Measurements from ENCODE around the gene FASTK. TPM values are rescaled to one million over a fixed set of nuclear protein-coding genes. Genes with fewer than 3 reads are reported as not detected.

FASTK gene
- total RNA-seq, 1 donor from 2014 or later, result 75.7 TPM

DNA sequence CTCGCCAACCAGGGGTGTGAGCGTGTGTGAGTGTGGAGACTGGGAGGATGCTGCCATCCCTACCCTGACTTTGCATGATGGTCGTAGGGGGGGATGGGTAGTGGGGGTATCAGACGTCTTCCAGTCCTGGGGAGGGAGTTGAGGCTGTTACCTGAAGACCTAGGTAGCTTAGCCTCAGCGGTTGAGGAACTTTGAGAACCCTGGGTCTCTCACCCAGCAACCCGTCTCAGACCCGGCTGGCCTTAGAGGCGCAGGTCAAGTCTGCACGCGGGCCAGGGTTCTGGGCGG is 18.6 kb downstream of the FASTK start:
- H3K27me3 ChIP-seq (ENCODE audit: low read depth), result no peaks in the 10 kb centered on the region
- H3K36me3 ChIP-seq, result peaks cover 30% of the 10 kb centered on the region
- no peaks in the 10 kb centered on the region for H3K9me3 ChIP-seq (replicated peaks)
- H3K4me1 ChIP-seq, result peaks cover 71% of the 10 kb centered on the region
- no peak for TF ChIP-seq CTCF (IDR thresholded peaks at IDR 0.05; ENCODE audit: borderline replicate concordance)
- peak overlapping the region; percentile 97 for H3K27ac ChIP-seq (replicated peaks)
- DNase-seq, result no peak
- H3K4me3 ChIP-seq, result peak overlapping the region; percentile 93
- intact Hi-C loops (cut with micrococcal nuclease), result no loop called here

- no peak for TF ChIP-seq CTCF (IDR thresholded peaks at IDR 0.05; ENCODE audit: borderline replicate concordance)
- intact Hi-C loops (cut with micrococcal nuclease), result no loop called here
- H3K27ac ChIP-seq (replicated peaks), result peak overlapping the region; percentile 97
- peaks cover 24% of the 10 kb centered on the region for H3K36me3 ChIP-seq
- H3K4me1 ChIP-seq, result peaks cover 77% of the 10 kb centered on the region
- no peak for DNase-seq
- H3K4me3 ChIP-seq, result peak overlapping the region; percentile 93
- H3K27me3 ChIP-seq (ENCODE audit: low read depth), result no peaks in the 10 kb centered on the region
- H3K9me3 ChIP-seq (replicated peaks), result no peaks in the 10 kb centered on the region
These were observed 19.1 kb downstream of the FASTK start for GRCh38 chr7:151061213-151062110.

GRCh38 chr7:151060416-151061212 is 20.0 kb downstream of the FASTK start:
- TF ChIP-seq CTCF (IDR thresholded peaks at IDR 0.05; ENCODE audit: borderline replicate concordance), result no peak
- H3K4me1 ChIP-seq, result peaks cover 77% of the 10 kb centered on the region
- H3K27ac ChIP-seq (replicated peaks), result peak overlapping the region; percentile 97
- no peaks in the 10 kb centered on the region for H3K9me3 ChIP-seq (replicated peaks)
- no peaks in the 10 kb centered on the region for H3K27me3 ChIP-seq (ENCODE audit: low read depth)
- peaks cover 15% of the 10 kb centered on the region for H3K36me3 ChIP-seq
- DNase-seq, result no peak
- H3K4me3 ChIP-seq, result peak overlapping the region; percentile 93
- intact Hi-C loops (cut with micrococcal nuclease), result no loop called here

DNA sequence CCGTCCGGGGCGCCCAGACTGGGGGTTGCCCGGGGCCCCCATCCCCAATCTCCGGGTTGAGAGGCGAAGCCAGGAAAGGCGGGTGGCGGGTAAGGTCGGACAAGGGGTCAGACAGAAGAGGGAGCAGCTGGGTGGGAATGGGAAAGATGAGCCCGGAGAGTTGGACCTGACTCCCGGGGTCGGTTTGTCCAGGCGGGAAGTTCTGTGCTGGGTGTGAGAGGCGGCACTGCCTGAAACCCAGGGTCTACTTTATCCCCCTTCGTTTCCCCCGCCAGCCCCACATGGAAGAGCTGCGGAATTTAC is 20.5 kb downstream of the FASTK start:
- no peaks in the 10 kb centered on the region for H3K27me3 ChIP-seq (ENCODE audit: low read depth)
- DNase-seq, result no peak
- intact Hi-C loops (cut with micrococcal nuclease), result no loop called here
- no peaks in the 10 kb centered on the region for H3K9me3 ChIP-seq (replicated peaks)
- H3K27ac ChIP-seq (replicated peaks), result peak overlapping the region; percentile 97
- TF ChIP-seq CTCF (IDR thresholded peaks at IDR 0.05; ENCODE audit: borderline replicate concordance), result no peak
- peaks cover 73% of the 10 kb centered on the region for H3K4me1 ChIP-seq
- peaks cover 12% of the 10 kb centered on the region for H3K36me3 ChIP-seq
- peak overlapping the region; percentile 93 for H3K4me3 ChIP-seq

DNA sequence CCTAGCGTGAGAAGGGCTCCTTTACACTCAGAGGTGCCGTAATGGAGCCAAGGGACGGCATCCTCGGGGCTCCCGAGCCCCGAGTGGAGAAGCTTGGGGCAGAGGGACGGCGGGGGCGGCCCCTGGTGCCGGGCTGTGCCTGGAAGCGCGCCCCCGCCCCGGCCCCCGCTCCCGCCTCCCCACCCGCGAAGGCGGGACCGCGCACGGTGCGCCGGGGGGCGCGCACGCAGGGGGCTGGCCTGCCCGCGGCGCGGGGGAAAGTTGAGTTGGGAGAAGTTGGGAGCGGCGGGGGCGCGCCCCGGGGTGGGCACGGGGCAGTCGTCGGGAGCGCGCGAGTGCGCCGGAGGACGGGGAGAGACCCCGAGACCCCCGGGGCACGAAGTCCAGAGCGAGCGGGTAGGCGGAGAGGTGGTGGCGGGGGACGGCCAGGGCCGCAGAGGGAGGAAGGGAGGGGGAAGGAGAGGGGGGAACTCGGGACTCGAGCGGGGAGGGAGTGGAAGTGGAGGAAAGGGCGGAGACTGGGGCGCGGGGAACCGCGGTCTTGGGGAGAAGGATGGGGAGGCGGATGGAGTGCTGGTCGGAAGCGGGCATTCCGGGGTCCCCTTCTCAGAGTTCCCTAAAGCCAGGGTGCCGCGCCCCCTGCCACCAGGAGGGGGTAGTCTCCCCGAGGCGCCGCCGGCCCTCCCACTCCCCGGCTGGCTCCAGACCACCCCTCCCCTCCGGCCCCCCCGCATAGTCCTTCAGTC is 21.1 kb downstream of the FASTK start, which contains the start of gene SLC4A2:
Gene SLC4A2, plus strand, starts transcription at position 223 of the 746 bp plus-strand sequence. CDS start 2,399 bp downstream, outside the sequence.
- Histone ChIP-seq H3K27me3 (ENCODE audit: low read depth) (no peaks in the 10 kb centered on the region), H3K4me1 (peaks cover 69% of the 10 kb centered on the region), H3K27ac (replicated peaks) (peak within 1 kb of the TSS; percentile 97), H3K9me3 (replicated peaks) (no peaks in the 10 kb centered on the region), H3K36me3 (peaks cover 6% of the 10 kb centered on the region), H3K4me3 (peak within 1 kb of the TSS; percentile 93)
- intact Hi-C loops (cut with micrococcal nuclease), result no loop called here
- TF ChIP-seq CTCF (IDR thresholded peaks at IDR 0.05; ENCODE audit: borderline replicate concordance), result peak; percentile 60
- DNase-seq, result peak; percentile 86

Data from left ventricle myocardium inferior (tissue), 1 donor.